SW 1271 (cell line): Measurements from ENCODE around the gene ZNF385B.

Source experiments
- DNase-seq, 2 experiments: peaks; one replicate each; lab custom pipeline; 2025; lab: John Stamatoyannopoulos, UW

ZNF385B gene

DNA sequence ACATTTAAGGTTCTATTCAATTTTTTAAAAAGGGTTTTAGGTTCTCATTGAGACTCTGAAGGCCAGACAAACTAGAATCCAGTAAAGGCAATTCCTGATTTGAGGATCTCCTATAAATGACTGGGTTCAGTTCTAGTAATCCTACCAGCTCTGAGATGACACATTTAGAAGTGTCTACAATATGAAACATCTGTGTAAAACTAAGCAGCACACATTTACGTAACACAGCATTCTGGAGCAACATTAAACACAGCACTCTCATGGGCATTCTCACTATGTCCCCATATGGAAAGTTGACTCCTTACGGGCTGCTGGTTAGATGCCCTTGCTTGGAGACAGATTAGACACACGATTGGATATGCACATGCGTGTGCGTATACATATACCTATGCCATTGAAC, 114.4 kb downstream of the ZNF385B start:
- DNase-seq, result no peak

DNA sequence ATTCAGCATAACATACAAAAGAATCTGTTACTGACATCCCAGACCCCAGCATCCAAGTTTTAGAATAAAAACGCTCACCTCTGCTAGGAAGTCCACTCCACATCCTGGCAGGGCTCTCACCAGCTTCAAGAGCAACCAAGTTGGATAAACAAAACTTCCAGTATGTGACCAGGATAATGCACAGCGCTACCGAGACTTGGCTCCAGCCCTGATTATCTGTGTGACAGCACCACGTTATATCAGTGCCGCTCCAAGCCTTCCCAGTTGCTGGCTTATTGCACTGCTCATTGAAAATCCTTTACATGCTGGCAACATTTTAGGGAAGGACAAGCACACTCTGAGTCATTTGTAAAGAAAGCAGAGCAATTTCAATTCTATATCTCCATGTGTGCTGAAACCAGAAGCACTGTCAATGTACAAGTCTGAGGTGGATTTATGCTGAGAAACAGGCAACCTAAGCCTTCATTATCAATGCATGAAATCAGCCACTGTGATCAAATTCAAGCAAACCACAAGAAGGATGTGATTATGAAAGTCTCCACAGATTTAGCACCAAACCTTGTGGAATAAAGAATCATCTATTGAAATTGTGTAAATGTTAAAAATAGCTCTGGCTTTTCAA, 115.7 kb downstream of the ZNF385B start:
- no peak for DNase-seq

DNA sequence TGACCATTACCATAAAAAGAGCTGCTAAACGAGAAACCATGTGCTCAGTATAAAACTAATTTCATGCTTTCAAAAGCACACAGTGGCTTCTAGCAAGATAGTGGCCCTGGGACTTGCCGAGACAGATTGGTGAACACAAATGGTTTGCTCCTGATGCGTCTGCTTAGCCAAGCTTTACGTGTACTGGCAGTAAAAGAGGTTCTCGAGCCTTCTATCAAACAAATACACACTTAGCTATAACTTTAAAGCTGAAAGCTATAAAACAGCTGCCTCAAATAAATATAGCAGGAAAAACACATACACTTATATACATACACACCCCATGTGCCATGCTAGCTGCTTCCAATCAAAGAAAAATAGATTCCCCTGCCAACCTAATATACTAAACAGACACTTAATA, 117.0 kb downstream of the ZNF385B start:
- DNase-seq, result no peak

DNA sequence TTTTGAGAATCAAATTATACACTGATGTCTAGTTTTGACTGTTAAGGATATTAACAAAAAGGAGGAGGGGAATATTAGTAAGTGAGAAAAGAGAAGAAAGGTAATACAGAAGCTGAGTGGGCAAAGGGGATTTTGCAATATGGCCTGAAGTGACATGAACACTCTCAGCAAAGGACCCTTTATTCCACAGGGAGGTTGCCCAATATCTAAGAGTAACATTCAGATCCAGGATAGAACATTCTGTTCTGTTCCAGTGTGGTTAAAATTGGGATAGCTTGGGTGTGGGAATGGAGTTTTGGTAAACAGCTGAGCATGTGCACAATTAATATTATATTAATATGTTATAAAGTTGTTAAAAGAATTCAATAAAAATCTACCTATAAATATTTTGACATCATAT, 120.1 kb downstream of the ZNF385B start:
- DNase-seq, result no peak

DNA sequence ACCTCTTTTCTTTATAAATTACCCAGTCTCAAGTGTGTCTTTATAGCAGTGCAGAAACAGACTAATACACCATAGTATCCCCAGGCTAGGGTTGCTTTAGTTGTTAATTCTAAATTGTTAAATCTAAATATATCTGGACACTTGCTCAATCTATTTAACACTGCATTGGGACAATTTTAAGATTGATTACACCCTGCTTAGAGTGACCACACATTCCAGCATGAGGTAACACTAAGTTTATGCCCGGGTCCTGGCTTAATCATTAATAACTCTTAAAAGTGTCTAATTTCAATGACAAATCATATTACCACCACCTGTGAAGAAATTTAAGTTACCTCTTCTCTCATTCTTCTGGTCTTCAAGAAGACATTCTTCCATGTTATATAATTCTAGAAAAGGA, 131.4 kb downstream of the ZNF385B start:
- no peak for DNase-seq

DNA sequence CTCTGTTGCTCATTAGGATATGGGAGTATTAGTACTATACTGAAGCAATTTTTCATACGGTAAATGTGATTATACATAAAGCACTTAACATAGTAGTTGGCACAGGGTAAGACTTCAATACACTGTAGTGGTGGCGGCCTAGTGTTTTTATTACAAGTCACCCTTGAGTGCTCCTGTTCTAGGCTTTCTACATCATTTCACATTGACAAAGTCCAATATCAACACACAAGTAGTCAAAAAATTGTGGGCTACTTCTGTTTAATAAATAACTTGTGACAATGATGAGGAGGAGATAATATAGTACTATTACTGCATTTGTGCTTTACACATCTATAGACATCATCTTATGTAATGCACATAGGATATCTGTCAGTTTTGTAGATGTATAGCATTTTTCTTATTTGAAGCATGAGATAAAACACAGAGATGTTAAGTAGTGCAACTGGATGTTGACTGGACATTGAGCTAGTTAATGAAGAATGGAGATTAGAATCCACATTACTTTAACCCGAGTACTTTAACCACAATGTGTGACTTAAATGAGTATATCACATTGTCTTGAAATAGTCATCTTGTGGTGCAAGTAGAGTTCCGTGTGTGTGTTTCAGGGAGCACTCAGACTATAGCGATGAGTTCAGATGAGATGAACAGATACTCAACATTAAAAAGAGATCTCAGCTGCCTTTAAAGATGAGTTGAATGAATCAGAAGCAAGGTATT, 134.8 kb downstream of the ZNF385B start:
- no peak for DNase-seq

DNA sequence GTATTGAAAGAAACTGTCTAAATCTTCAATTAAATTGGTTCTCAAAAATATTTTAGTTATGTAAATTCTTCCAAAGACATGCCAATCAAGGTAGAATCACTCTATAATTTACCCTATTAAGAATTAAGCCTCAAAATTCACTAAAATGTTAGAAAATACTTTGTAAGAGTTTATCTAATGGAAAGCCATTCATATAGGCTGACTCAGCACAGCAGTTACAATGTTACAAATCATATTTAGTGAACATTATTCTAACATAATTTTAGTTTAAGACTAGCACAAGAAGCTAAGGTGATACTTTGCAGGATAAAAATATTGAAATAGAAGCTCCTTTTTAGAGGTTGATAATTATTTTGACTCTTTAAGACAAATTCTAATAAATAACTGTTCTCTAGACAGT, 137.0 kb downstream of the ZNF385B start:
- no peak for DNase-seq

DNA sequence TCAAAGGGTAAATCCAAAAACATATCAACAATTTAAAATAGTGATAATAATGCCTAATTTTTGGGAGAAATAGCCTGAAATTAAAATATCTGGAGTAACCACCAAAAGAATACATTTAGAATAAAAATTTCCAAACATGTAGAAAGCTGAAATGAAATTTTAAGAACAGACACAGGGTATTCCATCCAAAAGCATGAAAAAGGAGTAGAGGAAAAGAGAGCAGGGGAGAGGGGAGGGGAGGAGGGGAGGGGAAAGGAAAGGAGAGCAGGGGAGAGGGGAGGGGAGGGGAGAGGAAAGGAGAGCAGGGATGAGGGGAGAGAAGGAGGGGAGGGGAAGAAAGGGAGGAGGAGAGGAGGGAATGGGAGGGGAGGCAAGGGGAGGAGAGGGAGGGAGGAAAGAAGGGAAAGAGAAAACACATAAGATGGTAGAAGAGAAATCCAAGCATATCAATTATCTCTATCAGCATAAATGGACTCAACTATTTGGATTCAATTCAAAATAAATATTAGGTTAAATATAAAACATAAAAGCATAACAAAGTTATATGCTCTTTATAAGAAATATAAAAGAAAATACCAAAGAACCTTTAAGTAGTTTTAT, 141.1 kb downstream of the ZNF385B start:
- no peak for DNase-seq

DNA sequence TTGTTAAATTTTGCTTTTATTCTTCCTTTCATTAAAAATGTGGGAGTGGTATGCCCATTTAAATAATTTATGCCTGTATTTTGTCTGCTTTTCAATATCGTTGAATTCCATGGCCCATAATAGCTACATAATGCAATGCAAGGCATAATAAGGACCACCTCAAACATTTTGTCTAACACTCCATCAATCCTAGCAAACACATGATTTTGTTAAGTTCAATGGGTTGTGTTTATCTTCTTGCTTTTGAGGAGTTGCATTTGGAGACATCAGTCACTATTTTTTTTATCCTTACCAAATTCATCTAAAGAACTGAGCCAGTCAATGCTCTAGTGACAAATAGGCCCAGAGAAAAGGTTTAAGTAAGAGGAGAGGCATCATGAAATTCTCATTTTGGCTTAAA, 145.5 kb downstream of the ZNF385B start:
- no peak for DNase-seq

DNA sequence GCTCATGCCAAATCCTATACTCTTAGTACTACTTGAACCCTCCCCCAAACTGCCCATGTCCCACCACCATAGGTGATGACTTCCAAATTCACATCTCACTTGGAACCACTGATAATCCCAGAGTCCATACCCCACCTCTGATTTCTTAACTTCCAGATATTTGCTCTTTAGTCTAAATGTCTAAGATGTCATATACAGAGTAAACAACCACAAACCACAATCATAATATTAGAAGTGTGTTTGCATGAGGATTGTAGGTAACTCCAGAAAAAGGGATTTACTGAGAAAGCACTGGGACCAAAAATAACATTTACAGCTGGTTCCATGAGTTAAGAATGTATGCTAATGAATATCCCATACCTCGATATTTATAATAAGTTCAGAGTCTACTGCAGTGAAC, 146.2 kb downstream of the ZNF385B start:
- DNase-seq, result no peak

DNA sequence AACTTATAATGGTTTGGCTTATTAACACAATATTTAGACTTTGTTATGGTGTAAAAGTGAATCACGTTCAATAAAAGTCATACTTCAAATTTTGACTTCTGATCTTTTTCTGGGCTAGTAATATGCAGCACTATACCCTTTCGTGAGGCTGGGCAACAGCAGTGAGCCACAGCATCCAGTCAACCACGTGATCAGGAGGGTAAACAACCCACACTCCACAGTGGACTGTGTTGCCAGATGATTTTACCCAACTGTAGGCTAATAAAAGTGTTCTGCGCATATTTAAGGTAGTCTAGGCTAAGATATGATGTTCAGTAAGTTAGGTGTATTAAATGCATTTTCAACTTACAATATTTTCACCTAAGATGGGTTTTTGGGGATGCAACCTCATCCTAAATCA, 148.6 kb downstream of the ZNF385B start:
- DNase-seq, result no peak

DNA sequence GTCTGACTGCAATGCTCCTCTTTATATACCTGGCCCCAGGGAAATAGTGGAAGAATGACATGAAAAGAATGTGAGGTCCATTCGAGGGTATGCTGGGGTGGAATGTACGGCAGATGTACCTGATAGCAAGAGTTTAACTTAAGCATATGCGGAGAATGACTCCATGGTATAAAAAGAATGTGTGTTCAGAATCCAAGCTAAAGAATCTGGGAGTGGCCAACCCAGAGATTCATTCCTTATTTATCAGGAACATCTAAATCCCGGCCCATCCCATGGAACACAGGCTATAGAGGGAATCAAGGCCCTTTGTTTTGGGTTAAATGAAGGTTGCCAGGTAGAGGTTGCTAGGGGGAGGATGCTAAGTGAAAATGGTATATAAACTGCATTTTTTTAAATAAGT, 150.0 kb downstream of the ZNF385B start:
- DNase-seq, result no peak

DNA sequence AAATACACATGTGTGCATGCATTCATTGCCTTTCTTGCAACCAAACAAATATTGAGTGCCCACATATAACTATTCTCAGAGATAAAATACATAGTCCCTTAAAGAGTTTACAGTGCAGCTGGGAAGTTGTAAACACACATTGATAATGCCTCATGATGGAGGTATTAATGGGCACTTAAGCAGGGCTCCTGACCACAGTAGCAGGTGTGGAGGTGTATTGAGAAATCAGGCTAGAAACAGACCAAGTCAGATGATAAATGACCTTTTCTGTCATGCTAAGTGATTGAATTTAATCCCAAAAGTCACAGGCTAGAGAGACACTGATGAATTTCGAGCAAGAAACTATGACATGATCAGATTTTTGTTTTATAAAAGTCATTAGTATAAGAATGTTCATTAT, 157.7 kb downstream of the ZNF385B start:
- no peak for DNase-seq

DNA sequence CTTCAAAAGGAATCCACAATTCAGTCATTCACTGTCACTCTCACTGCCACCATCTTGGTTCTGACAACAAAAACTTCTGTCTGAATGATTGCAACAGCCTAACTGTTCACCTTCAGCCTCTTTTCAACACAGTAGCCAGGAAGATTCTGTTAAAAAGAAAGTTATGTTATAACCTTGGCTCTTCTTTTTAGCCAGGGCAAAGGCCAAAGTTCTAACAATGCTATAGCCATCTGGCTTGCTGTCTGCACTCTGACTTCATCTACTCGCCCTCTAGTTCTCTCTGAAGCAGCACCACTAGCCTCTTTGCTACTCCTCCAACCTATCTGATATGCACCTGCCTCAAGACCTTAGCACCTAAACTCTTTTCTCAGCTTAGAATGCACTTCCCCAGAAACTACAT, 158.5 kb downstream of the ZNF385B start:
- no peak for DNase-seq

DNA sequence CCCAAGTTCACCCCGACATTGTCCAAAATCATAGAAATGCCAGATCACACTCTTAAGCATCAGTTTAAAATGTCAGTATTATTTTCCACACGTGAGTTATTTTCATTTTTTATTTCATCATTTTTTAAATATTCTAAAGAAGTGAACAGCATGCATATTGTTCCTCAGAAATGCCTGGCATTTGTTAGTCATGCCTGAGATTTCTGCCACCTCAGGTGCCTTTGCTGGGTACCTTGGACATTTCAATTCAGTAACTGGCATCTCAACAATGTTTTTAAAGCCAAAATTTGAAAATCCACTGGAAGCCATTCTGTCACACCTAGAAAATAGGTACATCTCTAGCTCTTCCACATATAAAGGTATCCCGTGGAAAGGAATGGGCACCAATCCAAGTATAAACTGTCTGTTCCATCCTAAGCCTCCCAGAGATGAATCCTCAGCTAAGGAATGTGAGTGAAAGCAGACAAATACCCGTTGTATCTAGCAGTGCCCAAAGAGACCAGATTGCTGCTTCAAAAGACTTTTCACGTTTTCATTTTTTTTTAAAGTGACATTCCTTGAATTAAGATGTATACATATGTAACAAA, 159.8 kb downstream of the ZNF385B start:
- peak; percentile 14 to 70 for DNase-seq

DNA sequence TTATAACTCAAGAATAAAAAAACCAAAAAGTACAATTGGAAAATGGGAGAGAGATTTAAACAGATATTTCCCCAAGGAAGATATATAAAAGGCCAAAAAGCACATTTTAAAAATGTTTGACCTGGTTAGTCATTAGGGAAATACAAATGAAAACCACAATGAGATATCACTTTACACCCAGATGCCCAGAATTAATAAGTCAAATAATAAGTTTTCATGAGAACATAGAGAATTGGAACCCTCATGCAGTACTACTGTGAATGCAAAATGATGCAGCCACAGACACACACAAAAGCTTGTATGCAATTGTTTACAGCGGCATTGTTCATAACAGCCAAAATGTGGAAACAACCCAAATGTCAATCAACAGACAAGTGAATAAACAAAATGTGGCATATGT, 165.9 kb downstream of the ZNF385B start:
- DNase-seq, result no peak

DNA sequence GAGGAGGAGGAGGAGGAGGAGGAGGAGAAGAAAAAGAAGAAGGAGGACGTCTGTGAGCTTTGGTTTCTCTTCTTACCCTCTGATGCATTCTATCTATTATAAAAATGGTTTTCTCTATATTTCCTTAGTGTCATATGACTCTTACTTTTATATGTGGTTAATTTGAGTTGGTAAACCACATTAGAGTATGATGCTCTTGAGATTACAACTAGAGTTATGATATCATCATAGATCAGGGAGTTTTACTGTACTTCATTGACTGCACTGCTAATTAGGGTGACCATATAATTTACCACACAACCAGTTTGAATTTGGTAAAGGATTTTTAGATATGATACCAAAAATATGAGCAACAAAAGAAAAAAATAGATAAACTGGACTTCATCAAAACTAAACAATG, 166.4 kb downstream of the ZNF385B start:
- no peak for DNase-seq

DNA sequence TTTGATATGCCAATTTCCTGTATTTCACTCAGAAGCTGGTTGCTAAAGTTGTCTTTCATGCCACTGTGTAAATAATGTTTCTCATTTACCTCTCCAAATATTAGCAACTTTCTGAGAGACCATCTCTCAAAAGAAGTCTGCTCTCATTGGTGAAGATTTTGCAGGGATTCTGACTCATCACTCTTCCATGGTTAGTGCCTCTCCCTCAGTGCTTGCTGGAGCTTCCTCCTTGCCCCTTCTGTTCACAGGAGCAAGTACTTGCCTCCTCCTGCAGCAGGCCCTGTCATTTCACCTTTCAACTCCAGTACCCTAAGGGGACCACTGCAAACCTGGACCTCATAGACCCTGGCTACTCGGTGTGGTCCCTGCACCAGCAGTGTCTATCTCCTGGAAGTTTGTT, 168.8 kb downstream of the ZNF385B start:
- DNase-seq, result no peak

DNA sequence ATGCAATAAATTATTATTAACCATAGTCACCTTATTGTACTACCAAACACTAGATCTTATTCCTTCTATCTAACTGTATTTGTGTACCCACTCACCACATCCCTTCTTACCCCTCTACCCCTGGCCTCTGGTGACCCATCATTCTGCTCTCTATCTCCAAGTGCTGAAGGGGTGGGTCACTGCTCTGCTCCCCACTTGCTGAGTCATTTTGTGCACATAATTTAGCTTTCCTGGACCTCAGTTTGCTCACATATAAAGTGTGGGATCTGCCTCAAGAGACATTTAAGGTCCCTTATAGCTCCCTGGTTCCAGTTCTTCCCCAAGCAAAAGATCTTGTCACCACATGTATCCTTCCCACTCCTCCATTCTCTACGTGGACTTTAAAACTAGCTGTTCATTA, 169.4 kb downstream of the ZNF385B start:
- no peak for DNase-seq

DNA sequence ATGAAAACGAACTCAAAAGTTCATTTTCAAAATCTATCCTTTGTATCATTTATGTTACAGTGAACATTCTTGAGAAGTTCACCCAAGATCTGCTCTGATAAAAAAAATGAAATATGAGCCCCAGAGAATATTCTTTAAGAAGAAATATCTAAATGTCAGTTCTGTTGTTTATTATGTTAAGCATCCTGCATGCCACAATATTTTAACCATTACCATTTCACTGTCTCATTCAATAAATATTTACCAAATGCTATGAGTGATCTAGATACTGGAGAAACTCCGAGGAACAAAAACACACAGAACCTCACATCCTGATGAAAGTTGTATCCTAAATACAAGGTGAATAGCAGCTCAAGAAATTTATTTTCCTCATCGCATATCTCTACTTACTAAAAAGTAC, 170.2 kb downstream of the ZNF385B start:
- DNase-seq, result peak in 1 of 2 experiments; percentile 11

DNA sequence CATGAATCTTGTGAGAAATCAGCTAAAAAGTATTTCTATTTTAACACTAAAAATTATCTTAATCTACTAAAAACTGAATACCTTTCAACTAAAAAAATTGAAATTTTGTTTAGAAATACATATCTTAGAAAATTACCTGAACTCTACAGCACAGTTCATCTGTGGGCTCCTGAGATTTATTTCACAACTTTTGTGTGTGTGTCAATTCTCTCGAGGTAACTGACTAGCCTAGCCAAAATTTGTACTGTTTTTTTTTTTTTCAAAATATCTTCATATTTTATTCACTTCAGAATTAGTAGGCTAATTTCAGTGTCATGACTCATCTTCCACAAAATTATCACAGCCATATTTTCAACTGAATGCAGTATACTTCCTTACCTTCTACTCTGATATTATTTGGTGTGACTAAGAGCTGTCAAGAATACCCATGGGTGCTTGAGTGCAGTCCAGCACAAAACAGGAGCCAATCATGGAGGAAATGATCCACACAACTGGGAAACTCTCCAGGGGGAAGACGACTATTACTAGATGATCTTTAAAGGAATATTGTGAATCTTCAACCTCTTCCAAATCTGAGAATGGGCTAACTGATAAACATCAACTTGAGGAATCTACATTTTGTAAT, 174.6 kb downstream of the ZNF385B start:
- DNase-seq, result no peak

DNA sequence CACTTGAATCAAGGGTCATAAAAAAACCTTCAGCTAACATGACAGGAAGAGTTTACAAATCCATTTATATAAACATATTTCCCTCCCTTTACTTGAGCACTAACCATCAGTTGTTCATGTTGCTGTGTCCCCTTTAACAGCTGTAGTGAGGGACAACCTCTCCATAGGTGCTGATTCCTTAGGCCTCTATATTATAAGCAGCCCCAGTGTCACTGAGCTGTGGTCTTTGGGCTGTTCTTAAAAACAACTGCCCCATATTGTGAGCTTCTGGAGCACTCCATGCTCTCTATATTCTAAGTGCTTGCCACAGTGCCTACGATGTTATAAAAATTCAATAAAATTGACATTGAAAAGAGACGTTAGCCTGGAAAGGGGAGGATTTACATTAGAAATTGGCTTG, 175.3 kb downstream of the ZNF385B start:
- no peak for DNase-seq

DNA sequence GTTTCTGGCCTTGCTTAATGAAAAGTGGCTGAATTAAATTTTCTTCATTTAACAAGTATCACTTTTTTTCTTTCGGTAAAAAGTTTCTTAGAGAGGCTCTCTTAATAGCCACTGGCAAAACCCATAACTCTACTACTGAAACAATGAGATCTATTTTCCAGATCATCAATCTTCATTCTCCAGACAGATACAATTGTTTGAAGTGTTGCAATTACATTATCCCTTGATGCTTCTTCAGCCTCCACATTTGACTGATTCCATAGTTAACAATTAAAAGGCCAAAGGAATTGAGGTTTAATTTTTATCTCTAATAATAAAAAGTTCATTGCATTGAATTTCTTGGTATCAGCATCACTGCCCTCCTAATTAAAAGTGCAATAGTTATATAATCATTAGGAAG, 176.3 kb downstream of the ZNF385B start:
- no peak for DNase-seq
